PFSK-1 (cell line): ENCODE data around the gene CYP2W1.

Source experiments
- FOXP2 ChIP-seq: optimal IDR thresholded peaks from 2 replicates; pipeline ENCODE3; 2011; ENCODE audit warnings: borderline replicate concordance, control low read depth, inconsistent platforms; ENCODE audit not compliant: insufficient read depth; ENCODE audit errors: extremely low read length, extremely low read depth
- POLR2AphosphoS5 ChIP-seq: IDR thresholded peaks from 2 replicates; pipeline ENCODE4 v1.6.1; 2012; ENCODE audit warnings: low read depth, mild to moderate bottlenecking, control low read depth, low read length, moderate library complexity
- REST ChIP-seq, 2 experiments: IDR thresholded peaks; 2 replicates each; pipeline versions ENCODE4 v1.6.1 to v1.8.0; 2011 to 2012; ENCODE audit warnings: low read depth in 2 of 2, low read length in 2 of 2, control low read depth in 1 of 2, inconsistent platforms in 1 of 2, mild to moderate bottlenecking in 1 of 2, moderate library complexity in 1 of 2; ENCODE audit not compliant: insufficient read depth in 1 of 2
- SIN3A ChIP-seq: IDR thresholded peaks from 2 replicates; pipeline ENCODE4 v1.6.1; 2012; ENCODE audit warnings: mild to moderate bottlenecking, low read length, moderate library complexity, borderline replicate concordance; ENCODE audit not compliant: insufficient read depth
- TAF1 ChIP-seq: IDR thresholded peaks from 2 replicates; pipeline ENCODE4 v1.6.1; 2012; ENCODE audit warnings: low read length, control low read depth, borderline replicate concordance; ENCODE audit not compliant: insufficient read depth

Gene CYP2W1

GRCh38 chr7:1005303-1005702 is 22.3 kb downstream of the CYP2W1 start:
- TF ChIP-seq TAF1 = no peak
- no peak for TF ChIP-seq REST (IDR thresholded peaks at IDR 0.05; ENCODE audit: insufficient read depth in 1 of 2, low read depth in 2 of 2, low read length in 2 of 2)
- no peak for TF ChIP-seq FOXP2
- TF ChIP-seq POLR2AphosphoS5 = no peak
- TF ChIP-seq SIN3A = no peak

- TF ChIP-seq TAF1 (no peak), POLR2AphosphoS5 (no peak), FOXP2 (no peak), SIN3A (no peak), REST (IDR thresholded peaks at IDR 0.05; ENCODE audit: insufficient read depth in 1 of 2, low read depth in 2 of 2, low read length in 2 of 2) (no peak)
Observed at GRCh38 chr7:1007901-1008300, 24.9 kb downstream of the CYP2W1 start.

GRCh38 chr7:1008733-1009363 is 25.9 kb downstream of the CYP2W1 start:
- TF ChIP-seq SIN3A = no peak
- TF ChIP-seq FOXP2 = no peak

GRCh38 chr7:1009747-1010146 is 26.8 kb downstream of the CYP2W1 start:
- TF ChIP-seq REST (IDR thresholded peaks at IDR 0.05; ENCODE audit: insufficient read depth in 1 of 2, low read depth in 2 of 2, low read length in 2 of 2) (no peak), FOXP2 (no peak), SIN3A (no peak), TAF1 (no peak), POLR2AphosphoS5 (no peak)

- TF ChIP-seq POLR2AphosphoS5 = no peak
- TF ChIP-seq SIN3A = no peak
- no peak for TF ChIP-seq FOXP2
- no peak for TF ChIP-seq TAF1
- no peak for TF ChIP-seq REST (IDR thresholded peaks at IDR 0.05; ENCODE audit: insufficient read depth in 1 of 2, low read depth in 2 of 2, low read length in 2 of 2)
Observed at GRCh38 chr7:1010226-1010625, 27.2 kb downstream of the CYP2W1 start.
